IMR-90 (cell line): ENCODE data around the gene MRPS33. TPM values are rescaled to one million over a fixed set of nuclear protein-coding genes. Genes with fewer than 3 reads are reported as not detected.

Source experiments
- ATAC-seq: fragments of 200-7000 bp; cut with Tn5 transposase; 2 replicates; pipeline ENCODE4 v1.9.1; 2020; ENCODE audit warnings: low read depth, mild to moderate bottlenecking, moderate library complexity
- BruUV-seq: library from RNA; stranded (reverse); fragments of 400-500 nt; replicated peaks from 2 replicates; lab custom pipeline; 2021; lab: Mats Ljungman, UMichigan
- CTCF ChIA-PET: fragments of 300-600 bp; formaldehyde crosslinking; extraction: SDS; loops from one replicate; lab custom pipeline; 2021; ENCODE audit warnings: antibody characterized with exemption; lab: Yijun Ruan, JAX
- POLR2A ChIA-PET: fragments of 300-600 bp; sonication (Branson Sonifier 250); formaldehyde crosslinking; loops from one replicate; lab custom pipeline; 2022; ENCODE audit warnings: antibody characterized with exemption; ENCODE audit not compliant: unreplicated experiment; lab: Charles Lee
- DNase-seq: peaks from one replicate; pipeline ENCODE4 v3.0.0; 2013
- H2AFZ ChIP-seq: replicated peaks from 2 replicates; pipeline ENCODE3; 2013; ENCODE audit warnings: low read length, mild to moderate bottlenecking; ENCODE audit not compliant: poor library complexity
- H2AK5ac ChIP-seq: 2 replicates; pipeline ENCODE4 v1.6.1; 2013; ENCODE audit warnings: low read depth, low read length, inconsistent platforms
- H2AK9ac ChIP-seq: replicated peaks from 2 replicates; pipeline ENCODE3; 2013; ENCODE audit warnings: mild to moderate bottlenecking, low read depth, low read length, moderate library complexity; ENCODE audit not compliant: poor library complexity
- H2BK120ac ChIP-seq: 2 replicates; pipeline ENCODE4 v1.6.1; 2013; ENCODE audit warnings: low read depth, low read length, inconsistent platforms
- H2BK15ac ChIP-seq: 3 replicates; pipeline ENCODE4 v1.6.1; 2013; ENCODE audit warnings: low read depth, low read length, inconsistent platforms
- H2BK20ac ChIP-seq: 2 replicates; pipeline ENCODE4 v1.6.1; 2013; ENCODE audit warnings: low read depth, mild to moderate bottlenecking, inconsistent platforms, low read length, moderate library complexity
- H2BK5ac ChIP-seq: 2 replicates; pipeline ENCODE4 v1.6.1; 2013; ENCODE audit warnings: mild to moderate bottlenecking, low read depth, low read length, inconsistent platforms; ENCODE audit not compliant: poor library complexity, severe bottlenecking
- H3K14ac ChIP-seq: replicated peaks from 2 replicates; pipeline ENCODE4 v1.6.1; 2013; ENCODE audit warnings: low read depth, low read length, inconsistent platforms
- H3K18ac ChIP-seq: 2 replicates; pipeline ENCODE4 v1.6.1; 2013; ENCODE audit warnings: low read depth, low read length, control low read depth
- H3K23ac ChIP-seq: 2 replicates; pipeline ENCODE4 v1.6.1; 2013; ENCODE audit warnings: low read depth, low read length, inconsistent platforms
- H3K27ac ChIP-seq: 2 replicates; pipeline ENCODE4 v1.5.1; 2013; ENCODE audit warnings: mild to moderate bottlenecking, control low read depth, low read length; ENCODE audit not compliant: insufficient read depth
- H3K27me3 ChIP-seq: 2 replicates; pipeline ENCODE4 v1.6.1; 2013; ENCODE audit warnings: low read length; ENCODE audit not compliant: control insufficient read depth, insufficient read depth
- H3K36me3 ChIP-seq: 2 replicates; pipeline ENCODE4 v1.6.1; 2013; ENCODE audit warnings: low read length, mixed read lengths; ENCODE audit not compliant: control insufficient read depth, insufficient read depth
- H3K4ac ChIP-seq: 2 replicates; pipeline ENCODE4 v1.6.1; 2013; ENCODE audit warnings: low read depth, low read length, inconsistent platforms
- H3K4me1 ChIP-seq: 2 replicates; pipeline ENCODE4 v1.6.1; 2013; ENCODE audit warnings: low read length, mixed read lengths; ENCODE audit not compliant: control insufficient read depth, insufficient read depth
- H3K4me2 ChIP-seq: 2 replicates; pipeline ENCODE4 v1.6.1; 2013; ENCODE audit warnings: low read depth, mild to moderate bottlenecking, control low read depth, low read length, moderate library complexity
- H3K4me3 ChIP-seq: 2 replicates; pipeline ENCODE4 v1.5.1; 2013; ENCODE audit warnings: low read depth, mild to moderate bottlenecking, control low read depth, low read length, moderate library complexity; ENCODE audit not compliant: insufficient read depth
- H3K56ac ChIP-seq: 2 replicates; pipeline ENCODE4 v1.6.1; 2013; ENCODE audit warnings: low read length, inconsistent platforms; ENCODE audit not compliant: insufficient read depth; ENCODE audit errors: extremely low read depth
- H3K79me1 ChIP-seq, 2 experiments: 2 replicates each; pipeline ENCODE4 v1.6.1; 2013; ENCODE audit warnings: low read length in 2 of 2, inconsistent platforms in 1 of 2, low read depth in 1 of 2
- H3K9ac ChIP-seq: 2 replicates; pipeline ENCODE4 v1.6.1; 2013; ENCODE audit warnings: low read depth, low read length, control low read depth
- H3K9me1 ChIP-seq: 2 replicates; pipeline ENCODE4 v1.6.1; 2013; ENCODE audit warnings: low read length, inconsistent platforms; ENCODE audit not compliant: insufficient read depth
- H3K9me3 ChIP-seq: 2 replicates; pipeline ENCODE4 v1.6.1; 2013; ENCODE audit warnings: low read length; ENCODE audit not compliant: control insufficient read depth, insufficient read depth
- H4K20me1 ChIP-seq: 2 replicates; pipeline ENCODE4 v1.6.1; 2013; ENCODE audit warnings: low read length, inconsistent platforms; ENCODE audit not compliant: insufficient read depth
- H4K5ac ChIP-seq: 2 replicates; pipeline ENCODE4 v1.6.1; 2013; ENCODE audit warnings: mild to moderate bottlenecking, low read depth, low read length, control low read depth
- H4K8ac ChIP-seq, 2 experiments: 2 replicates each; pipeline ENCODE4 v1.6.1; 2013; ENCODE audit warnings: low read depth in 2 of 2, low read length in 2 of 2, control low read depth in 1 of 2, inconsistent platforms in 1 of 2
- H4K91ac ChIP-seq: 2 replicates; pipeline ENCODE4 v1.6.1; 2013; ENCODE audit warnings: low read depth, low read length, inconsistent platforms; ENCODE audit not compliant: insufficient read depth
- CHD1 ChIP-seq: IDR thresholded peaks from 2 replicates; pipeline ENCODE4 v1.6.1; 2012; ENCODE audit warnings: low read depth, low read length, improper control_type of control experiment
- MAZ ChIP-seq: IDR thresholded peaks from 2 replicates; pipeline ENCODE4 v1.6.1; 2012; ENCODE audit warnings: low read depth, mild to moderate bottlenecking, low read length, improper control_type of control experiment, moderate library complexity, borderline replicate concordance
- MXI1 ChIP-seq: IDR thresholded peaks from 2 replicates; pipeline ENCODE4 v1.6.1; 2012; ENCODE audit warnings: low read depth, mild to moderate bottlenecking, low read length, moderate library complexity, borderline replicate concordance
- RAD21 ChIP-seq: IDR thresholded peaks from 2 replicates; pipeline ENCODE4 v1.6.1; 2012; ENCODE audit warnings: low read length, improper control_type of control experiment
- RFX5 ChIP-seq: IDR thresholded peaks from 2 replicates; pipeline ENCODE4 v1.8.0; 2012; ENCODE audit warnings: low read depth, mild to moderate bottlenecking, low read length, moderate library complexity
- WGBS, 2 experiments: methylation state at CpG; one replicate each; pipeline versions ENCODE4 v1.1.5 to v1.1.7; 2013; ENCODE audit warnings: missing lambda C conversion rate in 2 of 2; ENCODE audit not compliant: insufficient read length in 1 of 2; ENCODE audit errors: extremely low coverage in 2 of 2; 5-methylcytosine and 5-hydroxymethylcytosine counted together
- dilution Hi-C: fragments of 300-500 bp; cut with HindIII; formaldehyde crosslinking; loops from one replicate; pipeline ENCODE4 v1.14.3; 2018; ENCODE audit warnings: low sequenced_read_pairs; ENCODE audit not compliant: unreplicated experiment
- in situ Hi-C: fragments of 300-500 bp; cut with MboI; formaldehyde crosslinking; loops from 3 replicates; pipeline ENCODE4 v1.14.3; 2019; ENCODE audit warnings: low sequenced_read_pairs, inconsistent platforms, mixed read lengths
- intact Hi-C: fragments of 100-400 bp; cut with micrococcal nuclease; formaldehyde crosslinking; loops from 2 replicates; pipeline ENCODE4 v1.10.0; 2022
- polyA plus RNA-seq, 3 experiments: library from polyadenylated mRNA; depleted of rRNA; stranded (reverse); fragments of >200 nt; gene quantifications; 2 replicates each; pipeline ENCODE4 v1.2.3, GENCODE V29; 2012; ENCODE audit warnings: low replicate concordance in 1 of 3
- total RNA-seq: library from RNA; depleted of rRNA; stranded (reverse); fragments of >200 nt; gene quantifications from 2 replicates; pipeline ENCODE4 v1.2.3, GENCODE V29; 2012
- TF ChIP-seq, protein P1 (sequence below): fragments of 150-350 bp; IDR thresholded peaks from 2 replicates; pipeline ENCODE4 v1.6.1; 2017; ENCODE audit warnings: mild to moderate bottlenecking, antibody characterized with exemption, low read length, low read depth
- TF ChIP-seq, protein P2 (sequence below): conservative IDR thresholded peaks from 2 replicates; pipeline ENCODE4 v1.5.1; 2012; ENCODE audit warnings: mild to moderate bottlenecking, low read depth, low read length, improper control_type of control experiment

MRPS33 gene
- total and polyA plus RNA-seq, 2 of the 4 experiments (the other 2 are of a cell fraction), result 14.5 to 33.8 TPM

DNA sequence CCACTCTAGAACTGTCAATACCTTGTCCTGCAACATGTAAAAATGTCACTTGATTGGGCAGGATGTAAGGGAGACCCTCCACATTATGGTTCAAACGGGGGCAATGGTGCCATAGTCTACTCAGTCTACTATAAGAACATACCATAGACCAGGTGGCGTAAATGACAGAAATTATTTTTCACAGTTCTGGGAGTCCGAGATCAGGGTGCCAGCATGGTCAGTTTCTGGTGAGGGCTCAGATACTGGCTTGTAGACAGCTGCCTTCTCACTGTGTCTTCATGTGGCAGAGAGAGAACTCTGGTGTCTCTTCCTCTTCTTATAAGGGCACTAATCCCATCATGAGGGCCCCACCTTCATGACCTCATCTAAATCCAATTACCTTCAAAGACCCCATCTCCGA is 40.4 kb upstream of the MRPS33 start:
- CTCF ChIA-PET, result no interaction called here
- Histone ChIP-seq H3K4ac (no peak overlapping the region), H2BK15ac (no peak overlapping the region), H2BK20ac (no peak overlapping the region), H4K91ac (no peak overlapping the region), H3K9me1 (no peaks in the 10 kb centered on the region), H4K8ac (no peak overlapping the region), H3K14ac (no peak overlapping the region), H3K18ac (no peak overlapping the region), H4K20me1 (no peaks in the 10 kb centered on the region), H3K27ac (no peak overlapping the region), H2AK9ac (no peak overlapping the region), H3K36me3 (no peaks in the 10 kb centered on the region), H3K79me1 (no peaks in the 10 kb centered on the region), H3K23ac (no peak overlapping the region), H3K9ac (no peak overlapping the region), H2BK5ac (no peak overlapping the region), H4K5ac (no peak overlapping the region), H3K4me2 (no peak overlapping the region), H3K27me3 (peaks cover 1% of the 10 kb centered on the region; the same call in 1 of the 2 replicates), H3K56ac (no peak overlapping the region), H2BK120ac (no peak overlapping the region), H2AK5ac (no peak overlapping the region), H3K4me1 (no peaks in the 10 kb centered on the region), H3K4me3 (no peak overlapping the region), H2AFZ (no peak overlapping the region), H3K9me3 (no peaks in the 10 kb centered on the region)
- whole genome bisulfite sequencing, 2 experiments, result no CpG with 5 or more reads among the region's 4 CpGs
- dilution Hi-C loops (no loop called here), in situ Hi-C loops (no loop called here), intact Hi-C loops (no loop called here)
- DNase-seq, result no peak
- BruUV-seq, result no TSS peak
- TF ChIP-seq MAZ (no peak), RFX5 (no peak), RAD21 (no peak), CHD1 (no peak), MXI1 (no peak)
- TF ChIP-seq, protein P1, sequence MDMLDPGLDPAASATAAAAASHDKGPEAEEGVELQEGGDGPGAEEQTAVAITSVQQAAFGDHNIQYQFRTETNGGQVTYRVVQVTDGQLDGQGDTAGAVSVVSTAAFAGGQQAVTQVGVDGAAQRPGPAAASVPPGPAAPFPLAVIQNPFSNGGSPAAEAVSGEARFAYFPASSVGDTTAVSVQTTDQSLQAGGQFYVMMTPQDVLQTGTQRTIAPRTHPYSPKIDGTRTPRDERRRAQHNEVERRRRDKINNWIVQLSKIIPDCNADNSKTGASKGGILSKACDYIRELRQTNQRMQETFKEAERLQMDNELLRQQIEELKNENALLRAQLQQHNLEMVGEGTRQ, result no peak
- TF ChIP-seq, protein P2, sequence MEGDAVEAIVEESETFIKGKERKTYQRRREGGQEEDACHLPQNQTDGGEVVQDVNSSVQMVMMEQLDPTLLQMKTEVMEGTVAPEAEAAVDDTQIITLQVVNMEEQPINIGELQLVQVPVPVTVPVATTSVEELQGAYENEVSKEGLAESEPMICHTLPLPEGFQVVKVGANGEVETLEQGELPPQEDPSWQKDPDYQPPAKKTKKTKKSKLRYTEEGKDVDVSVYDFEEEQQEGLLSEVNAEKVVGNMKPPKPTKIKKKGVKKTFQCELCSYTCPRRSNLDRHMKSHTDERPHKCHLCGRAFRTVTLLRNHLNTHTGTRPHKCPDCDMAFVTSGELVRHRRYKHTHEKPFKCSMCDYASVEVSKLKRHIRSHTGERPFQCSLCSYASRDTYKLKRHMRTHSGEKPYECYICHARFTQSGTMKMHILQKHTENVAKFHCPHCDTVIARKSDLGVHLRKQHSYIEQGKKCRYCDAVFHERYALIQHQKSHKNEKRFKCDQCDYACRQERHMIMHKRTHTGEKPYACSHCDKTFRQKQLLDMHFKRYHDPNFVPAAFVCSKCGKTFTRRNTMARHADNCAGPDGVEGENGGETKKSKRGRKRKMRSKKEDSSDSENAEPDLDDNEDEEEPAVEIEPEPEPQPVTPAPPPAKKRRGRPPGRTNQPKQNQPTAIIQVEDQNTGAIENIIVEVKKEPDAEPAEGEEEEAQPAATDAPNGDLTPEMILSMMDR, result no peak
- no peak for ATAC-seq
- POLR2A ChIA-PET, result no interaction called here
